A549 (cell line): ENCODE results near the gene CHST13. TPM values are rescaled to one million over a fixed set of nuclear protein-coding genes. Genes with fewer than 3 reads are reported as not detected.

Experiments used
- ATAC-seq, 2 experiments: fragments of 200-7000 bp in 1 of 2; fragments of >200 bp in 1 of 2; cut with Nextera tagmentation in 1 of 2; cut with Tn5 transposase in 1 of 2; 3 replicates each; pipeline versions ENCODE4 v1.8.0 to v1.9.1; 2018 to 2020; ENCODE audit warnings: mild to moderate bottlenecking in 1 of 2, moderate library complexity in 1 of 2
- CTCF ChIA-PET: fragments of 300-600 bp; sonication (Branson Sonifier 250); formaldehyde crosslinking; extraction: SDS; loops from one replicate; lab custom pipeline; 2021; ENCODE audit warnings: antibody characterized with exemption, inconsistent platforms; lab: Yijun Ruan, JAX
- POLR2A ChIA-PET: fragments of 350-600 bp; formaldehyde crosslinking; extraction: SDS; loops from one replicate; lab custom pipeline; 2021; ENCODE audit warnings: antibody characterized with exemption, inconsistent platforms; lab: Yijun Ruan, JAX
- DNase-seq, 2 experiments: peaks; one replicate each; pipeline versions ENCODE4 v3.0.0 to v3.0.0-alpha.2; 2011 to 2016; ENCODE audit warnings: low read depth in 1 of 2, low spot score in 1 of 2
- FAIRE-seq: peaks from 2 replicates; lab custom pipeline; 2011; peaks lifted over from hg19 to GRCh38; lab: Jason Lieb, UNC
- H3K27ac ChIP-seq, 2 experiments: fragments of >200 bp; sonication (Bioruptor Twin); formaldehyde crosslinking; 3 replicates each; pipeline ENCODE4 v1.5.1; 2016 to 2017
- H3K4me1 ChIP-seq: fragments of >200 bp; sonication (Bioruptor Twin); formaldehyde crosslinking; 3 replicates; pipeline ENCODE4 v1.6.1; 2016
- H3K4me2 ChIP-seq: fragments of >200 bp; sonication (Bioruptor Twin); formaldehyde crosslinking; 3 replicates; pipeline ENCODE4 v1.6.1; 2016
- H3K4me3 ChIP-seq: fragments of >200 bp; sonication (Bioruptor Twin); formaldehyde crosslinking; 3 replicates; pipeline ENCODE4 v1.5.1; 2016
- H3K9me3 ChIP-seq: fragments of >200 bp; sonication (Bioruptor Twin); formaldehyde crosslinking; 3 replicates; pipeline ENCODE4 v1.6.1; 2016
- CTCF ChIP-seq: fragments of >200 bp; sonication (Bioruptor Twin); formaldehyde crosslinking; IDR thresholded peaks from 3 replicates; pipeline ENCODE4 v1.5.1; 2016
- EHF ChIP-seq: fragments of 250-450 bp; sonication (Bioruptor Pico); IDR thresholded peaks from 2 replicates; pipeline ENCODE4 v1.5.0; 2020; ENCODE audit warnings: mild to moderate bottlenecking
- ELK1 ChIP-seq: fragments of 150-350 bp; IDR thresholded peaks from 2 replicates; pipeline ENCODE4 v1.6.1; 2014; ENCODE audit warnings: low read depth, mild to moderate bottlenecking, low read length
- FOSL2 ChIP-seq, 2 experiments: fragments of 450-650 bp in 1 of 2; fragments of >200 bp in 1 of 2; sonication (Bioruptor Twin) in 1 of 2; formaldehyde crosslinking; IDR thresholded peaks; 2 replicates each; pipeline versions ENCODE4 v1.5.0 to v1.6.1; 2016 to 2020; ENCODE audit warnings: mild to moderate bottlenecking in 1 of 2, moderate library complexity in 1 of 2
- GATA3 ChIP-seq: IDR thresholded peaks from 2 replicates; pipeline ENCODE4 v1.6.1; 2012; ENCODE audit warnings: borderline replicate concordance
- HEYL ChIP-seq: fragments of 250-450 bp; sonication (Bioruptor Pico); IDR thresholded peaks from 2 replicates; pipeline ENCODE4 v1.8.0; 2021; ENCODE audit warnings: mild to moderate bottlenecking, moderate library complexity
- HOXA7 ChIP-seq: fragments of 250-450 bp; sonication (Bioruptor Pico); IDR thresholded peaks from 2 replicates; pipeline ENCODE4 v1.5.0; 2020; ENCODE audit warnings: mild to moderate bottlenecking, moderate library complexity
- HOXB5 ChIP-seq: fragments of 250-450 bp; sonication (Bioruptor Pico); IDR thresholded peaks from 2 replicates; pipeline ENCODE4 v1.5.0; 2020; ENCODE audit warnings: mild to moderate bottlenecking, moderate library complexity
- JUNB ChIP-seq: fragments of >200 bp; sonication (Bioruptor Twin); formaldehyde crosslinking; IDR thresholded peaks from 2 replicates; pipeline ENCODE4 v1.6.1; 2016
- KDM1A ChIP-seq: fragments of 200-600 bp; sonication (generic); IDR thresholded peaks from 2 replicates; pipeline ENCODE4 v1.6.1; 2016; ENCODE audit warnings: low read depth, mild to moderate bottlenecking
- PBX3 ChIP-seq: IDR thresholded peaks from 2 replicates; pipeline ENCODE4 v1.6.1; 2012
- POLR2A ChIP-seq: IDR thresholded peaks from 2 replicates; pipeline ENCODE4 v1.6.1; 2012; ENCODE audit warnings: mild to moderate bottlenecking, low read length
- POLR2AphosphoS2 ChIP-seq: conservative IDR thresholded peaks from 2 replicates; pipeline ENCODE4 v1.6.1; 2012; ENCODE audit warnings: low read length, improper control_type of control experiment, inconsistent platforms
- SREBF2 ChIP-seq: fragments of 450-650 bp; IDR thresholded peaks from 2 replicates; pipeline ENCODE4 v1.6.1; 2014; ENCODE audit warnings: mild to moderate bottlenecking, moderate library complexity
- TFCP2L1 ChIP-seq: fragments of 250-450 bp; sonication (Bioruptor Pico); IDR thresholded peaks from 2 replicates; pipeline ENCODE4 v1.5.0; 2021; ENCODE audit warnings: mild to moderate bottlenecking
- TP53 ChIP-seq: fragments of 250-450 bp; sonication (Bioruptor Pico); IDR thresholded peaks from 2 replicates; pipeline ENCODE4 v1.5.0; 2021; ENCODE audit warnings: mild to moderate bottlenecking, moderate library complexity
- ZNF302 ChIP-seq: fragments of 250-450 bp; sonication (Bioruptor Pico); IDR thresholded peaks from 2 replicates; pipeline ENCODE4 v1.9.0; 2021; ENCODE audit warnings: inconsistent platforms, mild to moderate bottlenecking, moderate library complexity
- WGBS: methylation state at CpG from one replicate; pipeline ENCODE4 v1.1.6; 2017; ENCODE audit errors: missing lambda C conversion rate; 5-methylcytosine and 5-hydroxymethylcytosine counted together
- polyA plus RNA-seq, 4 experiments: library from polyadenylated mRNA; depleted of rRNA in 3 of 4; stranded (reverse); fragments of >200 nt; fragmentation: RNase III in 1 of 4; extraction: RNeasy Plus Mini Kit Qiagen cat#74134 plus additional on column Dnase treatment in 1 of 4; gene quantifications; 2 replicates in 3 of 4; 3 replicates in 1 of 4; pipeline ENCODE4 v1.2.3, GENCODE V29; 2011 to 2017

Gene CHST13
- polyA plus RNA-seq, 2 of the 4 experiments (the other 2 are of a cell fraction) = 0.30 to 0.59 TPM

GRCh38 chr3:126525853-126526667 is 2.1 kb downstream of the CHST13 start (continued):
- TF ChIP-seq POLR2AphosphoS2 (no peak), ELK1 (no peak)

GRCh38 chr3:126526668-126527005 is 2.7 kb downstream of the CHST13 start:
- ATAC-seq (no peak), FAIRE-seq (no peak), DNase-seq (no peak)
- H3K9me3 ChIP-seq = no peaks in the 10 kb centered on the region
- TF ChIP-seq ZNF302 (CRISPR knock-in tag) (no peak), GATA3 (no peak), HEYL (CRISPR knock-in tag) (no peak), FOSL2 (IDR thresholded peaks at IDR 0.05) (no peak), FOSL2 (CRISPR knock-in tag; IDR thresholded peaks at IDR 0.05) (no peak), SREBF2 (no peak), EHF (CRISPR knock-in tag) (no peak), TP53 (no peak), HOXB5 (CRISPR knock-in tag) (no peak)
- no peak overlapping the region for H3K4me3 ChIP-seq
- H3K4me2 ChIP-seq = no peak overlapping the region
- WGBS = 46% methylated on average over 3 of the region's 7 CpGs
- H3K27ac ChIP-seq = no peak overlapping the region
- CTCF ChIA-PET = interaction anchor here (1.2 kb wide), 1 partner anchor 929 kb away, joined by 3 read pairs; no protein-coding TSS in a partner anchor
- H3K4me1 ChIP-seq = peaks cover 24% of the 10 kb centered on the region
- POLR2A ChIA-PET = no interaction called here

- Histone ChIP-seq H3K27ac (no peak overlapping the region), H3K4me3 (no peak overlapping the region), H3K4me2 (no peak overlapping the region), H3K4me1 (peaks cover 24% of the 10 kb centered on the region), H3K9me3 (no peaks in the 10 kb centered on the region)
- TF ChIP-seq CTCF (no peak), TFCP2L1 (CRISPR knock-in tag) (no peak), HEYL (CRISPR knock-in tag) (no peak), POLR2A (no peak), HOXA7 (no peak), KDM1A (no peak), PBX3 (no peak), JUNB (no peak)
- DNase-seq = no peak
- no peak for FAIRE-seq
- WGBS = 93% methylated on average over 5 of the region's 7 CpGs
- ATAC-seq = no peak
- POLR2A ChIA-PET = no interaction called here
- CTCF ChIA-PET = interaction anchor here (1.2 kb wide), 1 partner anchor 929 kb away, joined by 3 read pairs; no protein-coding TSS in a partner anchor
These were observed 3.1 kb downstream of the CHST13 start for GRCh38 chr3:126527006-126527405.
